ENCODE measurements around the gene ISCA2.

The ISCA2 gene

DNA sequence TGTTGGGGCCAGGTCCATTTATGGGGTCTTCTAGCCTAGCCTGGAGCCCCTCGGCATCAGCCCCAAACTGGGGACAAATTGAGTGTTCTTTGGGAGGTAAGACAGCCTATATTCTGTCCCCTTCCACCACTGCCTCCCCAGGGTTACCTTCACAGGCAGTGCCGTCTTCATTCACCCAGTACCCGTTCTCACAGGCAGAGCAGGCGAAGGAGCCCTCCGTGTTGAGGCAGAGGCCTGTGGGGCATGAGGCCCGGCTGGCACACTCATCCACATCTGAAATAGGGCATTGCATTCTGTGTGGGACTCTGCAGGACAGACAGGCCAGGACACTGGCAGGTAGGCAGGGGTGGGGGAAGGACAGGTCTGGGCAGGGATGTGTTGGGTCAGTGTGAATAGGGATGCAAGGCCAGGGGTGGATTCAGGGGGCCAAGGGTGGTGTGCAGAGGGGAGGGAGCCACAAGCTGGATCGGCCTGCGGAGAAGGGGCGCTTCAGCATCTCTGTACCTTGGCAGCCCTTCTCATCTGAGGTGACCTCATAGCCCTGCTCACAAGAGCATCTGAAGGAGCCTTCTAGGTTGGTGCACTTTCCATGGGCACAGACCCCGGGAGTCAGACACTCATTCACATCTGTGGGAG, 16.1 kb downstream of the ISCA2 start:
- DNase-seq = no peak

DNA sequence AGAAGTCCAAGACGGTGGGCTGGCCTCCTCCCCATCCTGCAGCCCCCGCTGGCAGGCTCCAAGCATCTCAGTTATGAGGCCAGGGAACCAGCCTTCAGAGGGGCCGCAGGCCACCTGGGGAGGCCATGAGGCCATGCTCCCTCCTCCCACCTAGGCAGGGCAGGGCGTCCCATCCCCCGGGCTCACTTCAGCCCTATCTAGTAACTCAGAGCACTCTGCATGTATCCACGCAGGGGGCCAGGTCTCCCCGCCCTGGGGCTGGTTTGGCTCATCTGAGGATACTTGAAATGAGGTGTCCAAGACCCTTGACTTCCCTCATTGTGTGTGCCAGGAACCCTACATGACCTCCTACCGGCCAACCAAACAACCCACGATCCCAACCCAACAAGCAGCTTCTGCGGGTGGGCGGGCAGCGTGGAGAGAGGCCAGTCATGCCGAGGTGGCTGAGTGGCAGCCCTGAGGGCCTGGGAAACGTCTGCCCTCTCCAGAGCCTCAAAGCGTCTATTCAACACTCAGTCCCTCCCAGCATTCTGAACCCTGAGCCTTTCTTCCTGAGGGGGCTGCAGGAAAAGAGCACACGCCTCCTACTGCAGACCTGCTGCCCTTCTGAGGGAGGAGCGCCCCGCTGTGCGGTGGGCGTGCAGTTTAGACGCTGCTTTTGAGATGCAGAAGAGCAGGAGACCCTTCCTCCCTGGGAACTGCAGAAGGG, 16.8 kb downstream of the ISCA2 start:
- no peak for DNase-seq

- DNase-seq = no peak
Measured at GRCh38 chr14:74510959-74511409, 17.4 kb downstream of the ISCA2 start.

- no peak for DNase-seq
Measured at GRCh38 chr14:74511966-74512830, 18.6 kb downstream of the ISCA2 start.

GRCh38 chr14:74514471-74514941, 20.9 kb downstream of the ISCA2 start:
- DNase-seq = no peak

GRCh38 chr14:74515891-74516412, 22.4 kb downstream of the ISCA2 start:
- DNase-seq = no peak

GRCh38 chr14:74516451-74517160, 23.0 kb downstream of the ISCA2 start:
- DNase-seq = no peak

DNA sequence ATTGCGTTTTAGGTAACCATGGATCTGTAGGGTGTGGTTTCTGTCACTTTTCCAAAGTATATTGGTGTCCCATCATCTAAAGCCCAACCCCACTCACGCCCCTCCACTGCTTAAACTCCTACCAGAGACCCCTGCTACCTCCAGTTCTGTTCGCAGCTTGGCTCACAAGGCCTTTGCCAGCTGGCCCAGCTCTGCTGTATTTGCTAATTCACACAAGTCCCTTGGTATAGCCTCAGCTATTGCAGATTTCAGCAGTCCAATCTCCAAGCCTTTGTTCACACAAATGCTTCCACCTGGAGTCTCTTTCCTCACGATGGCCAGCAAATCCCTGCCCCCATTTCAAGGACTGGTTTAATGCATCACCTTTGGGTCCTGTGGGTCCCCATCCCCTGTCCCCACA, 24.2 kb downstream of the ISCA2 start:
- DNase-seq = no peak

DNA sequence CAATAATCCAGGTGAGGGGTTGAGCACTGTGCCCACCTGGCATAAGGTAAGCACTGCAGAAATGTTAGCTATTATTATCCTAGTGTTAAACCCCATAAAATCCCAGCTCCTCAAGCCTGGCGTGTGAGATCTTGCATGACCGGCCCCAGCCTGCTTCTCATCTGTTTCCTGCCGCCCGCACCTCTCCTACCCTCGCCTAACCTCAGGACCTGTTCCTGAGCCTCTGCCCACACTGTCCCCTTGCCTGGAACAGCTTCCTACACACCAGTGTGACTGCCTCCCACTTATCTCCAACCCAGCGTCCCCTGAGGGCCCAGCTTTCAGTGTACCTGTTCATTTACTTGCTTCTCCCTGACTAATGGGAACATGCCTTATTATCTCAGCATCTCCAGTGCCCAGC, 24.7 kb downstream of the ISCA2 start:
- DNase-seq = no peak

DNA sequence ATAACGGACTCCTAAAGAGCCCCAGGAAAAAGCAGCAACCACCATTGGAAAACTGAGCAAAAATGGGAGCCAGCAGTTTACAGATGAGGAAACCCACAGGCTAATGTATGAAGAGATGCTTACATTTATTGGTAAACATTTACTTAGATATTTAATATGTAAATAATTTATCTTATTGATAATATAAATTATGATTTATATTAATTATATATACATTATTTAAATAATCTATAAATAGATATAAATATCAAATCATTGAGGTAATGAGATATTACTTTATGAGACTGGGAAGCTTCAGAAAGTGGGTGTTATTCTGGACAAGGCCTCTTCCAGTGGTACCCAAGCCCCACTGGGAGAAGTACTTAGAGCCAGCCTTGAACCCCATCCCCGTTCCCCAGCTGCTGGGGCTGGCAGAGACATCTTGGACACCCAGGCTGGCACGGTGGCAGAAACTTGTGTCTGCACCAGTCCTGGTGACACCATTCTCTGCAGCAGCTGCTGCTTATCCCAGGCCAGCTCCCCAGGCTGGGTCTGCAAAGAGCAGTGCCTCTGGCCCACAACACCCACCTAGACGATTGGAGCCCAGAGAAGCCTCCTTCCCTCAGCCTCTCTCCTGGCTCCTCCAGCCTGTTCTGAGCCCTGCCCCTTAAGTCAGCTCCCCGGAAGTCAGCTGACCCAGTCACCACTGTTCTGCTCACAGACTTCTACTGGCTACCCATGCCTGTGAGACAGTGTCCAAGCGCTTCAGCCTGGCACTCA, 25.9 kb downstream of the ISCA2 start:
- no peak for DNase-seq

- DNase-seq = no peak
Measured at GRCh38 chr14:74521756-74522155, 28.2 kb downstream of the ISCA2 start.

DNA sequence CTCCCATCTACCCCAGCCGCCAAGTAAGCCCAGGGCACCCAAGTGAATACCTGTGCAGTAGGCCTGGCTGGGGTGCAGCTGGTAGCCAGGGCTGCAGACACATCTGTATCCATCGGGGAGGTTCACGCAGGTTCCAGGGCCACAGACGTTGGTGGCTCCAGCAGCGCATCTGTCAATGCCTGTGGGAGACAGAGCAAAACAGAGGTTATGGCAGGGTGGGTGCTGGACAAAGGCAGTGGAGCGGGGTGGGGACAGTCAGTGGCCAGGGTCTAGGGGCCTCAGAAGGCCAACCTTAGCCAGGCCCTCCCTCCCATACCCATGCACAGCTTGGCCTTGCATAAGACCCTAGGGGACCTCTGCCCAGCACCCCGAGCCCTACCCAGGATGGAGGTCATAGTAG, 29.2 kb downstream of the ISCA2 start:
- no peak for DNase-seq

DNA sequence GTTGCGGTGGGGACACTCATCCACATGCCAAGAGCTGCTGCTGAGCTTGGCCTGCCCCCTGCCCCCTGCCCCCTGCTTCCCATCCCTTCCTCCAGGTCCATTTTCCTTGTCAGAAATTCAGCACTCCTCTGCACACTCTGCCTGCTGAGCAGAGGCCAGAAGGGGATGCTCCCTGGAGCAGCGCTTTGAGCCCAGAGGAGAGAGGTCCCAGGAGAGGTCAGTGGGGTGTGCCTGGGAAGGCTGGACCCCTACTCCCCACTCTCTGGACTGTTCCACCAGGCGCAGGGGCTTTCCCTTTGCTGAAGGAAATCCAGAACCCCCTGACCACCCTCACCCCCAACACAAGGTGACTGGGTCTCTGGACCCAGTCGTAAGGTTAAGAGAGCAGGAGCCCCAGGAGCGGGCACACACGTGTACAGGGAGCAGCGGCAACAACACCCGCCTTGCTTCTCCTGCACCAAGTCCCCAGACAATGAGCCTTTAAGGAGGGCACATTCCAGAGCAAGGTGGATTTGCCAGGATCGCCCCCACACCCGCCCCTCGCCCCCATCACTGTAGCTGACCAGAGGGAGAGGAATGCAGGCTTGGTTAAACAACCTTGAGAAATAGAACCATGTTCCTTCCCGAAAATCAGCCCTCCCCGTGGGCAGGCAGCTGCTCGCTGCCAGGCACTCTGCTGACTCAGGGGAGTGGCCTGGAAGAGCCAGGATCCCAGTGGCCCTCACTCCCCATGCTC, 30.7 kb downstream of the ISCA2 start:
- no peak for DNase-seq

- DNase-seq = no peak
Measured at GRCh38 chr14:74524812-74525135, 31.2 kb downstream of the ISCA2 start.

DNA sequence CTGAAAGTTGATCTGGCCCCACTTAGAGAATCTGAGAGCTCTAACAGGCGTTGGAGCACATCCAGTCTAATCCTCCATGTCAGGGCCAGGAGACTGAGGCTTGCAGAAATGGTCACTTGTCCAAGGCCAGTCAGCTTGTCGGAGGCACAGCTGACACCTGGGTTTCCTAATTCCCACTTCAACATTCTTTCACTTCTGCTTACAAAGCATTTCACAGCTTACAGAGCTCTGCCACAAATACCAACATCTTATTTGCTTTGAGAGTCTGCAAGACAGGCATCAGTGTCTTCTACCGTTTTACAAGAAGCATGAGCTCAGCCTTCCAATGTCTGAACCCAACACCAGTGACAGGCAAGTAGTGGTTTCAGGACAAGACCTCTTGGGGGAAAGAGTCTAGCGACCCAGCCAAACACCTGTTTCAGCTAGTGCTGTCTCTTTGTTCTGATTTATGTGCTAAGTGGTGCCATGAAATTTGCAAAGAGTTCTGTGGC, 31.8 kb downstream of the ISCA2 start:
- no peak for DNase-seq

DNA sequence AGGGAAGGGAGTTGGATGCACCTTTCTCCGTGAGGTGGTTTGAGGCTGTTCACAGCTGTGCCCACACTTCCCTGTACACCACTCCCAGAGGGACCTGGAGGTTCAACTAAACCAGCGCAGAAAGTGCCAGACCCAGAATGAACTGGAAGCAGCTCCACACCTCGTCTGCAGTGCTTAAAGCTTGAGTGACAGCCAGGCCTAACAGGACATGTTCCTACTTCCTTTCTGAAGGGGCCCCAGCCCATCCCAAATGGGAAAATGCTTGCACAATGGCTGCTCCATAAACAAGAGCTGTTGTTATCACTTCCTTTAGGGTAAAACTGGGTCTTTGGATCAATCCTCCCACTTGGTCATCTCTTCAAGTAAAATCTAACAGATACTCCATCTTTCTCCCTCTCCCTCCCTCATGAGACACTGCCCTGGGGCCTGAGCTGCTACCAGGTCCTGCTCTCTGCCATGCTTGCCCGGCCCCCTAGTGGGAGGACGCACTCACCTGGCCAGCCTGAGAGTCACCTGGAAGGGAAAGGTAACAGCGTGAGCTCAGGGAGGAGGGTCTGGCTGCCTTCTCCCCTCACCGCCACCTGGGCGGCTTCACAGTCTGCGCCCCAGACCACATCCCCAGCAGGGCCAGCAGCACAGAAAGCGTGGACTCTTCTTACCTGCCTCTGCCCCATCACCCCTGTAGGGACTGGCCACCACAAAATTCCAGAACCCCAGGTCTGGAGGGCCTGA, 33.5 kb downstream of the ISCA2 start:
- no peak for DNase-seq

- no peak for DNase-seq
Measured at GRCh38 chr14:74527736-74528280, 34.2 kb downstream of the ISCA2 start.

DNA sequence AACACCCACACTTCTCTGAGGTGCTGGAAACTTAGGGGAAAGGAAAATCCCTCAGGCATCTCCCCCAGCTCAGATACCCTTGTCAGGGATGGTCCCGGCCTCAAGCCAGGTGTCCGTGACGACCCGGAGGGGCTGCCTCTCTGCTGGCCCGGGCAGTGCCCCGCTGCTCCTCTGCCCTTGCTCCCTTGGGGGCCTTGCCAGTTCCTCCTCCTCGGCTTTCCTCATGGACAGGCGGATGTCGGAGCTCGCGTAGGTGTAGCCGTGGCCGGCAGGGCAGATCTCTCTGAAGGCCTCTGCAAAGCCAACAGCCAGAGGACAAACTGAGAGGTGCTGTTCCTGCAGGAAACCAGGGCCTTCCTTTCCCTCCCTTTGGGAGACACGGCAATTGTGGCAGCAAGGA, 34.8 kb downstream of the ISCA2 start:
- DNase-seq = no peak

GRCh38 chr14:74528886-74529285, 35.3 kb downstream of the ISCA2 start:
- DNase-seq = no peak

GRCh38 chr14:74531006-74531405, 37.4 kb downstream of the ISCA2 start:
- no peak for DNase-seq
